ENCODE results near the gene CHN2.

CHN2 gene

DNA sequence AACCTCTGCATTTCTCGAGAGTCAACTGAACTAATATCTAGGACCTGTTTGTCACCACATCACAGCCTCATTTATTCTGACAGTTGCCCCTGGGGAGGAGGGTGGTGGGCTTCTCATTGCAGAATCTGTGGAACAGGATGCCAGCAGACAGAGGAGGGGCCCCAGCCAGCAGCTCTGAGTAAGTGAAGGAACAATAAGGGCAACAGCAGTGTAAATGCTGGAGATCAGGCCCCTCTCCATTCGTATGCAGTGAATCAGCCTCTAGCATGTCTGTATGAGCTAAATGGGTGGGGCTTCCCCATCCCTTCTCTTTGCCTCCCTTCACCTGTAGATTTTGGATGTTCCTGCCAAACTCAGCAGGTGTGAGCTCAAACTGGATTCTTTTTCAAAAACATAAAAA, 40.5 kb upstream of the CHN2 start (continued):
- TF ChIP-seq, protein P1, sequence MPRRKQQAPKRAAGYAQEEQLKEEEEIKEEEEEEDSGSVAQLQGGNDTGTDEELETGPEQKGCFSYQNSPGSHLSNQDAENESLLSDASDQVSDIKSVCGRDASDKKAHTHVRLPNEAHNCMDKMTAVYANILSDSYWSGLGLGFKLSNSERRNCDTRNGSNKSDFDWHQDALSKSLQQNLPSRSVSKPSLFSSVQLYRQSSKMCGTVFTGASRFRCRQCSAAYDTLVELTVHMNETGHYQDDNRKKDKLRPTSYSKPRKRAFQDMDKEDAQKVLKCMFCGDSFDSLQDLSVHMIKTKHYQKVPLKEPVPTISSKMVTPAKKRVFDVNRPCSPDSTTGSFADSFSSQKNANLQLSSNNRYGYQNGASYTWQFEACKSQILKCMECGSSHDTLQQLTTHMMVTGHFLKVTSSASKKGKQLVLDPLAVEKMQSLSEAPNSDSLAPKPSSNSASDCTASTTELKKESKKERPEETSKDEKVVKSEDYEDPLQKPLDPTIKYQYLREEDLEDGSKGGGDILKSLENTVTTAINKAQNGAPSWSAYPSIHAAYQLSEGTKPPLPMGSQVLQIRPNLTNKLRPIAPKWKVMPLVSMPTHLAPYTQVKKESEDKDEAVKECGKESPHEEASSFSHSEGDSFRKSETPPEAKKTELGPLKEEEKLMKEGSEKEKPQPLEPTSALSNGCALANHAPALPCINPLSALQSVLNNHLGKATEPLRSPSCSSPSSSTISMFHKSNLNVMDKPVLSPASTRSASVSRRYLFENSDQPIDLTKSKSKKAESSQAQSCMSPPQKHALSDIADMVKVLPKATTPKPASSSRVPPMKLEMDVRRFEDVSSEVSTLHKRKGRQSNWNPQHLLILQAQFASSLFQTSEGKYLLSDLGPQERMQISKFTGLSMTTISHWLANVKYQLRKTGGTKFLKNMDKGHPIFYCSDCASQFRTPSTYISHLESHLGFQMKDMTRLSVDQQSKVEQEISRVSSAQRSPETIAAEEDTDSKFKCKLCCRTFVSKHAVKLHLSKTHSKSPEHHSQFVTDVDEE (CRISPR knock-in tag; IDR thresholded peaks at IDR 0.05) = no peak
- TF ChIP-seq, protein P2, sequence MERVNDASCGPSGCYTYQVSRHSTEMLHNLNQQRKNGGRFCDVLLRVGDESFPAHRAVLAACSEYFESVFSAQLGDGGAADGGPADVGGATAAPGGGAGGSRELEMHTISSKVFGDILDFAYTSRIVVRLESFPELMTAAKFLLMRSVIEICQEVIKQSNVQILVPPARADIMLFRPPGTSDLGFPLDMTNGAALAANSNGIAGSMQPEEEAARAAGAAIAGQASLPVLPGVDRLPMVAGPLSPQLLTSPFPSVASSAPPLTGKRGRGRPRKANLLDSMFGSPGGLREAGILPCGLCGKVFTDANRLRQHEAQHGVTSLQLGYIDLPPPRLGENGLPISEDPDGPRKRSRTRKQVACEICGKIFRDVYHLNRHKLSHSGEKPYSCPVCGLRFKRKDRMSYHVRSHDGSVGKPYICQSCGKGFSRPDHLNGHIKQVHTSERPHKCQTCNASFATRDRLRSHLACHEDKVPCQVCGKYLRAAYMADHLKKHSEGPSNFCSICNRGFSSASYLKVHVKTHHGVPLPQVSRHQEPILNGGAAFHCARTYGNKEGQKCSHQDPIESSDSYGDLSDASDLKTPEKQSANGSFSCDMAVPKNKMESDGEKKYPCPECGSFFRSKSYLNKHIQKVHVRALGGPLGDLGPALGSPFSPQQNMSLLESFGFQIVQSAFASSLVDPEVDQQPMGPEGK (CRISPR knock-in tag; IDR thresholded peaks at IDR 0.05; ENCODE audit: borderline replicate concordance) = no peak

DNA sequence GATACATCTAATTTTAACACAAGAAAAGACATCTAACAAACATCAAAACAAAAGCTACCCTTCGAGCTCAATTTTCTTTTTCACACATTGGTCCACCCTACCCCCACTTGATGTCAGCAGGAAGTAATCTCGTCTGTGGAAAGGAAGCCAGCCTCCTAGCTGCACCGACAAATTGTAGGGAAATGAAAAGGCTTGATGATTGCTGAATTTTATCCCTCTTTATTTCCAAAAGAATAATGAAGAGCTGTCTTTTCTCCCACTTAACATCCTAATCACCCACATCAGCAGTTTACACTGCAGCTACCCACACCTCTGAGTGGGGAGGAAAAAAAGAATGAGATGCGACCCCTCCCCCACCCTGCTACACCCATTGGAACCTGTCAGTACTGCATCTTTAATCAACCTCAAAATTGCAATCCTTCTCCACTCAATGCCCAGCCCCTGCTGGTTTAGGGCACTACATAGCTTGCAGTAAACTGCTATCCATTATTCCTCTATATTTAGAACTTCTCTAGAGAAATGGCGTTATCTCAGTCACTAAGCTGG, 37.6 kb upstream of the CHN2 start:
- TF ChIP-seq, protein P3, sequence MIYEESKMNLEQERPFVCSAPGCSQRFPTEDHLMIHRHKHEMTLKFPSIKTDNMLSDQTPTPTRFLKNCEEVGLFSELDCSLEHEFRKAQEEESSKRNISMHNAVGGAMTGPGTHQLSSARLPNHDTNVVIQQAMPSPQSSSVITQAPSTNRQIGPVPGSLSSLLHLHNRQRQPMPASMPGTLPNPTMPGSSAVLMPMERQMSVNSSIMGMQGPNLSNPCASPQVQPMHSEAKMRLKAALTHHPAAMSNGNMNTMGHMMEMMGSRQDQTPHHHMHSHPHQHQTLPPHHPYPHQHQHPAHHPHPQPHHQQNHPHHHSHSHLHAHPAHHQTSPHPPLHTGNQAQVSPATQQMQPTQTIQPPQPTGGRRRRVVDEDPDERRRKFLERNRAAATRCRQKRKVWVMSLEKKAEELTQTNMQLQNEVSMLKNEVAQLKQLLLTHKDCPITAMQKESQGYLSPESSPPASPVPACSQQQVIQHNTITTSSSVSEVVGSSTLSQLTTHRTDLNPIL (CRISPR knock-in tag; IDR thresholded peaks at IDR 0.05; ENCODE audit: low read depth) = no peak
- TF ChIP-seq ISL1 (CRISPR knock-in tag; IDR thresholded peaks at IDR 0.05) = no peak
- no peak for TF ChIP-seq SNAI2 (CRISPR knock-in tag; IDR thresholded peaks at IDR 0.05)
- TF ChIP-seq, protein P1 (CRISPR knock-in tag; IDR thresholded peaks at IDR 0.05) = no peak
- no peak for TF ChIP-seq TOX (CRISPR knock-in tag; IDR thresholded peaks at IDR 0.05; ENCODE audit: borderline replicate concordance)
- no peak for TF ChIP-seq TCF4 (CRISPR knock-in tag; IDR thresholded peaks at IDR 0.05; ENCODE audit: borderline replicate concordance)
- no peak for TF ChIP-seq ZFP3 (CRISPR knock-in tag; IDR thresholded peaks at IDR 0.05)
- TF ChIP-seq GLIS3 (CRISPR knock-in tag; IDR thresholded peaks at IDR 0.05) = no peak
- TF ChIP-seq, protein P4, sequence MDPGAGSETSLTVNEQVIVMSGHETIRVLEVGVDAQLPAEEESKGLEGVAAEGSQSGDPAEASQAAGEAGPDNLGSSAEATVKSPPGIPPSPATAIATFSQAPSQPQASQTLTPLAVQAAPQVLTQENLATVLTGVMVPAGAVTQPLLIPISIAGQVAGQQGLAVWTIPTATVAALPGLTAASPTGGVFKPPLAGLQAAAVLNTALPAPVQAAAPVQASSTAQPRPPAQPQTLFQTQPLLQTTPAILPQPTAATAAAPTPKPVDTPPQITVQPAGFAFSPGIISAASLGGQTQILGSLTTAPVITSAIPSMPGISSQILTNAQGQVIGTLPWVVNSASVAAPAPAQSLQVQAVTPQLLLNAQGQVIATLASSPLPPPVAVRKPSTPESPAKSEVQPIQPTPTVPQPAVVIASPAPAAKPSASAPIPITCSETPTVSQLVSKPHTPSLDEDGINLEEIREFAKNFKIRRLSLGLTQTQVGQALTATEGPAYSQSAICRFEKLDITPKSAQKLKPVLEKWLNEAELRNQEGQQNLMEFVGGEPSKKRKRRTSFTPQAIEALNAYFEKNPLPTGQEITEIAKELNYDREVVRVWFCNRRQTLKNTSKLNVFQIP (CRISPR knock-in tag; IDR thresholded peaks at IDR 0.05; ENCODE audit: borderline replicate concordance, low read depth) = no peak
- TF ChIP-seq ZNF70 (CRISPR knock-in tag; IDR thresholded peaks at IDR 0.05) = no peak
- TF ChIP-seq, protein P2 (CRISPR knock-in tag; IDR thresholded peaks at IDR 0.05; ENCODE audit: borderline replicate concordance) = no peak
- no peak for TF ChIP-seq ARNTL (CRISPR knock-in tag; IDR thresholded peaks at IDR 0.05; ENCODE audit: borderline replicate concordance, low read depth)
- no peak for TF ChIP-seq BACH2 (CRISPR knock-in tag; IDR thresholded peaks at IDR 0.05; ENCODE audit: borderline replicate concordance)
- TF ChIP-seq CSDC2 (CRISPR knock-in tag; IDR thresholded peaks at IDR 0.05) = no peak
- ATAC-seq = no peak

DNA sequence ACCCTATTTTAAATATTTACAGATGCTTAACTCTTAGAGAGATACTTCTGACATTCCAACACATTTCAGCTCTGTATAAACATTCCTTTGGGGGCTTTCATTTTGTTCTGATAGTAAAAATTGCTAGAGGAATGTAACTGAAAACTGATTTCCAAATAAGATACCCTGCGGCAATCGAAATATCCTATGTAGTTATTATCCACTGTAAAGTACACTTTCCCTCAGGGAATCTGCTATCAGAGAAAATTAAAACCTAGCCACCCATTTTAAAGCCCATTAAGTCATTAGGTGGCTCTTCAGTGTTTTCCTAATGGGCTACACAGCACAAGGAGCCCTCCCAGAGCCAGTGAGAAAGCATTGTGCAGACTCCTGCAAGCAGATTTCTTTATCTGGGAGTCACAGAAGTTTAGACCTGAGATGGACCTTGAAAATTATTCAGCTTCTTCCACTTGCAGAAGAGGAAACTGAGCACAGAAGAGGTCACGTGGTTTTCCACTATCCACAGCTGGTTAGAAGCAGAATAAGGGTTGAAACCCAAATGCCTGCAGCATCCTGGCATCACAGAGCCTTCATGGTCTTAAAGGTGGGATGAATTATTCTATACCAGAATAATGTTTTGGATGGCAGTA, 35.7 kb upstream of the CHN2 start:
- ATAC-seq = no peak
- TF ChIP-seq RARB (CRISPR knock-in tag; IDR thresholded peaks at IDR 0.05) = no peak
- TF ChIP-seq ZFP30 (CRISPR knock-in tag; IDR thresholded peaks at IDR 0.05) = no peak
- TF ChIP-seq, protein P1 (CRISPR knock-in tag; IDR thresholded peaks at IDR 0.05) = no peak
- TF ChIP-seq TCF4 (CRISPR knock-in tag; IDR thresholded peaks at IDR 0.05; ENCODE audit: borderline replicate concordance) = 0 out of 2 replicates have a peak, but pooled peaks have one; percentile 23

Measured in SK-N-SH treated with all-trans-retinoic acid at 6 μM for 48 hours (cell line).